Loucy (cell line): ENCODE results near the gene PLXNA4.

Experiments
- H2AFZ ChIP-seq: fragments of 200-600 bp; sonication (generic); 2 replicates; pipeline ENCODE4 v1.6.0; 2016; ENCODE audit warnings: antibody characterized with exemption, mild to moderate bottlenecking, low read length, moderate library complexity
- H3F3A ChIP-seq: fragments of 200-600 bp; 2 replicates; pipeline ENCODE4 v1.6.0; 2016; ENCODE audit warnings: antibody characterized with exemption, low read depth, mild to moderate bottlenecking
- H3K27me3 ChIP-seq: fragments of 200-600 bp; sonication (generic); 2 replicates; pipeline ENCODE4 v1.6.1; 2014; ENCODE audit warnings: low read length, mild to moderate bottlenecking; ENCODE audit not compliant: insufficient read depth, poor library complexity, severe bottlenecking
- H3K36me3 ChIP-seq: fragments of 200-600 bp; sonication (generic); 2 replicates; pipeline ENCODE4 v1.6.1; 2016; ENCODE audit warnings: low read length; ENCODE audit not compliant: insufficient read depth
- H3K4me1 ChIP-seq: fragments of 200-600 bp; sonication (generic); 2 replicates; pipeline ENCODE4 v1.5.1; 2014; ENCODE audit warnings: low read length, mild to moderate bottlenecking; ENCODE audit not compliant: insufficient read depth, poor library complexity, severe bottlenecking
- H3K4me2 ChIP-seq: fragments of 200-600 bp; sonication (generic); 2 replicates; pipeline ENCODE4 v1.6.0; 2014; ENCODE audit warnings: antibody characterized with exemption, low read length, low read depth, mild to moderate bottlenecking; ENCODE audit not compliant: poor library complexity, severe bottlenecking
- H3K4me3 ChIP-seq: fragments of 200-600 bp; sonication (generic); 2 replicates; pipeline ENCODE4 v1.5.1; 2014; ENCODE audit warnings: low read length, mild to moderate bottlenecking, mixed read lengths; ENCODE audit not compliant: poor library complexity, severe bottlenecking
- H3K79me2 ChIP-seq: fragments of 200-600 bp; sonication (generic); 2 replicates; pipeline ENCODE4 v1.6.1; 2014; ENCODE audit warnings: low read length; ENCODE audit not compliant: insufficient read depth
- H3K9ac ChIP-seq: fragments of 200-600 bp; sonication (generic); 2 replicates; pipeline ENCODE4 v1.6.0; 2014; ENCODE audit warnings: mild to moderate bottlenecking, low read depth, low read length, moderate library complexity; ENCODE audit not compliant: poor library complexity, severe bottlenecking
- H3K9me2 ChIP-seq: fragments of 200-600 bp; sonication (generic); replicated peaks from 2 replicates; pipeline ENCODE4 v1.6.1; 2016; ENCODE audit warnings: low read depth, low read length, mixed read lengths
- H3K9me3 ChIP-seq: fragments of 200-600 bp; sonication (generic); 2 replicates; pipeline ENCODE4 v1.6.1; 2014; ENCODE audit warnings: mild to moderate bottlenecking, antibody characterized with exemption, low read length, low read depth; ENCODE audit not compliant: insufficient read depth
- H4K20me1 ChIP-seq: fragments of 200-600 bp; sonication (generic); 2 replicates; pipeline ENCODE4 v1.6.0; 2014; ENCODE audit warnings: antibody characterized with exemption, low read length, mild to moderate bottlenecking; ENCODE audit not compliant: insufficient read depth, poor library complexity, severe bottlenecking
- CTCF ChIP-seq: fragments of 200-600 bp; sonication (generic); conservative IDR thresholded peaks from 2 replicates; pipeline ENCODE4 v1.5.1; 2014; ENCODE audit warnings: mild to moderate bottlenecking, antibody characterized with exemption, low read length
- EZH2phosphoT487 ChIP-seq: fragments of 200-600 bp; IDR thresholded peaks from 2 replicates; pipeline ENCODE4 v1.6.1; 2018; ENCODE audit warnings: antibody characterized with exemption, mild to moderate bottlenecking, moderate library complexity, borderline replicate concordance

Gene PLXNA4

GRCh38 chr7:132112657-132113056, 463.6 kb downstream of the PLXNA4 start:
- Histone ChIP-seq H3F3A (no peaks in the 10 kb centered on the region), H3K4me2 (no peak overlapping the region), H3K4me3 (no peak overlapping the region), H3K9me3 (no peaks in the 10 kb centered on the region), H3K9ac (no peak overlapping the region), H3K4me1 (no peaks in the 10 kb centered on the region), H3K9me2 (no peaks in the 10 kb centered on the region), H3K36me3 (no peaks in the 10 kb centered on the region), H2AFZ (no peak overlapping the region), H3K79me2 (no peaks in the 10 kb centered on the region), H4K20me1 (no peaks in the 10 kb centered on the region), H3K27me3 (no peaks in the 10 kb centered on the region)
- TF ChIP-seq CTCF (no peak), EZH2phosphoT487 (no peak)

- no peaks in the 10 kb centered on the region for H3K9me2 ChIP-seq
- H3K4me3 ChIP-seq, result no peak overlapping the region
- H3K27me3 ChIP-seq, result no peaks in the 10 kb centered on the region
- no peaks in the 10 kb centered on the region for H3F3A ChIP-seq
- H3K4me2 ChIP-seq, result no peak overlapping the region
- TF ChIP-seq EZH2phosphoT487 (no peak), CTCF (no peak)
- H3K9me3 ChIP-seq, result no peaks in the 10 kb centered on the region
- H3K9ac ChIP-seq, result no peak overlapping the region
- H3K79me2 ChIP-seq, result no peaks in the 10 kb centered on the region
- no peaks in the 10 kb centered on the region for H3K36me3 ChIP-seq
- no peak overlapping the region for H2AFZ ChIP-seq
- H3K4me1 ChIP-seq, result no peaks in the 10 kb centered on the region
- no peaks in the 10 kb centered on the region for H4K20me1 ChIP-seq
These were observed 464.2 kb downstream of the PLXNA4 start for GRCh38 chr7:132112106-132112505.

GRCh38 chr7:132110692-132111091, 465.6 kb downstream of the PLXNA4 start:
- H3K27me3 ChIP-seq, result no peaks in the 10 kb centered on the region
- H3K4me3 ChIP-seq, result no peak overlapping the region
- no peaks in the 10 kb centered on the region for H3K79me2 ChIP-seq
- no peak overlapping the region for H3K4me2 ChIP-seq
- no peak overlapping the region for H3K9ac ChIP-seq
- no peak for TF ChIP-seq CTCF
- TF ChIP-seq EZH2phosphoT487, result no peak
- no peak overlapping the region for H2AFZ ChIP-seq
- no peaks in the 10 kb centered on the region for H3K9me3 ChIP-seq
- H4K20me1 ChIP-seq, result no peaks in the 10 kb centered on the region
- H3F3A ChIP-seq, result no peaks in the 10 kb centered on the region
- H3K4me1 ChIP-seq, result no peaks in the 10 kb centered on the region
- H3K36me3 ChIP-seq, result no peaks in the 10 kb centered on the region
- no peaks in the 10 kb centered on the region for H3K9me2 ChIP-seq
